Measurements from ENCODE around the gene TBC1D12.
"Not testable (repeated sequence)": the region's sequence is repeated elsewhere in the genome, so short reads cannot be mapped to it uniquely, and the experiment has no call there.

Gene TBC1D12

DNA sequence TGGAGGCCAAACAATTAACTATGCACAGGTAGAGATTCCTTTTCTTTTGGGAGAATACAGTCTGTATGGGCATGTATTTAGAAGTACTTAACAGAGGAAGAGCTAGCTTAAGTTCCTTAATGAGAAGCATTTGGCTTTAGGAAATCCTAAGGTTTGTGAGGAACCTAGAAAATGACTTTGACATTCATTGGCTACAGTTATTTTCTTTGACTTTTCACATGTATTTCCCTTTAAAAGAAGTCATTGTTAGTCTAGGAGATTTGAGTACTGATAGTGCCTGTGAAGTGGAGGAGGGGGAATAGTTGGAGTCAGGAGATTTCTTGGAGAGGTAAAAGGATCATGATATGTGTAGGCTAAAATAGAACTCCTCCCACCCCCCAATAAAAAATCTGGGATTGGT, 146.9 kb downstream of the TBC1D12 start:
- no peak for DNase-seq

DNA sequence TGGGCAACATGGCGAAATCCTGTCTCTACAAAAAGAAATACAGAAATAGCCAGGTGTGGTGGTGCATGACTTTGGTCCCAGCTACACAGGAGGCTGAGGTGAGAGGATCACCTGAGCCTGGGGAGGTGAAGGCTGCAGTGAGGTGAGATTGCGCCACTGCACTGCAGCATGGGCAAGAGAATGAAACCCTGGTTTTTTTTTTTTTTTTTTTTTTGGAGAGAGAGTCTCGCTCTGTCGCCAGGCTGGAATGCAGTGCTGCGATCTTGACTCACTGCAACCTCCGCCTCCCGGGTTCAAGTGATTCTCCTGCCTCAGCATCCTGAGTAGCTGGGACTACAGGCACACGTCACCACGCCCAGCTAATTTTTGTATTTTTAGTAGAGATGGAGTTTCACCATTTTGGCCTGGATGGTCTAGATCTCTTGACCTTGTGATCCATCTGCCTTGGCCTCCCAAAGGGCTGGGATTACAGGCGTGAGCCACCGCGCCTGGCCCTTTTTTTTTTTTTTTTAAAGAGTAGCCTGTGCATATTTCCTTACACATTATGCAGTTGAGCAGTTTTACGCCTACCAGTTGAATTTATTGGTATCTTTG, 165.5 kb downstream of the TBC1D12 start:
- not testable (repeated sequence) for DNase-seq

DNA sequence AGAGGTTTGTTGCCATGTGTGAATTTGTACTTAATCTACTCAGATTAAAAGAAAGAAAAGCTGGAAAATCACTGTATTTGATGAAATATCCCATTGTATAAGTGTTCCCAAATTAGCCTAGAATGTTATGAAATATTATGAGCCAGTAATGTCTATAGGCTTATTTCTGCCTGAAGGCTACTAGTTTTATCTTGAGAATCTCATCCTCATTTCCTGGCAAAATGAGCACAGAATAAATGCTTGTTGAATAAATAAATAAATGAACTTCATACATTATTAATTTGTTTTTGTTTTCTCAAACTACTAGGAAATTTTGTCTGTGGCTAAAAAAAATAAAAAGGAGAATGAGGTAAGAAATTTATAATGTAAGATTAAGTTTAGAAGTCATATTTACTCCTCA, 168.7 kb downstream of the TBC1D12 start:
- DNase-seq, result no peak

DNA sequence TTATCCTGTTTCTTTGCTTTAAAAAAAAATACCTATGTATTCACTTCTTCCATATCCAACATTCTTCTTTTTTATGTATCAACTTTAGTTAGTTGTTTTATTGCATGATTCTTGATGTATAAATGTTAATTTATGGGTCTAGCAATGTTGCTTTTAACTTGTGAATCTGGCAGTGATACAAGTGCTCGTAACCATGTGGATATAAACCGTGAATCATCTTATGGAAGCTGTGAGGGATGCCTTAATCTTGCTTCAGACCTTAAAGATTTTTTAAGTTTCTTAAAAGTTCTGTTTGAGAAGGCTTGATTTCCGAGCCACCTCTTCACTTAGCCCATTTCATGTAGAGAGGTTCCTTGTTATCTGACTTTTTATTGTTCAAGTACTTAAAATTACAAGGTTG, 169.2 kb downstream of the TBC1D12 start:
- DNase-seq, result no peak

DNA sequence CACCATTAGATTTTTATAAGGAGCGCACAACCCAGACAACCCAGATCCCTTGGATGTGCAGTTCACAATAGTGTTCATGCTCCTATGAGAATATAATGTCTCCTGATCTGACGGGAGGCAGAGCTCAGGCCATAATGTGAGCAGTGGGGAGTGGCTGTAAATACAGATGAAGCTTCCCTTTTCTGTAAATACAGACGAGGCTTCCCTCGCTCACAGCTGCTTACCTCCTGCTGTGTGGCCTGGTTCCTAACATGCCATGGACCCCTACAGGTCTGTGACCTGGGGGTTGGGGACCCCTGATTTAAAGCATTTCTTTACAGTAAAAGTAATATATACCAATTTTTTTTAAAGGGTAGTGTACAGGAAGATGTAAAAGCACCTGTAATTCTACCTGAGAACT, 176.4 kb downstream of the TBC1D12 start:
- DNase-seq, result no peak

DNA sequence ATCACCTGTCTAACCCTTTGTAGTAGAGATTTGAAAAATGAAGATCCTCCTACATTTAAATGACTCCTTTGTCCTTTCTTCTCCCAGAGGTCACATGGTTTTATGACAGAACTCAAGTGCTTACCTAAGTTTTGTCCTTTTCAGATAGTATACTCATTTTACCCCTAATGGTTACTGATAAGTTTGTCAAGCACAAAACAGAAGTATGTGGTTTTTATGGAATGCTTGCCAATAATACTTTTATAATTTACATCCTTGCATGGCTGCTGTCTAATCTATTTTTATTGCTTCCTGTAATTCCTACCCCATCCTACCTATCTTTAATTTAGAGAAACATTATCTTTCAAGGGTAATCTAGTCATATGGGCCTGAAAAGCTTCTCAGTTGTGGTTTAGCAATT, 180.8 kb downstream of the TBC1D12 start:
- DNase-seq, result no peak
